PC-3 (cell line): ENCODE measurements around the gene FUT7. TPM values are rescaled to one million over a fixed set of nuclear protein-coding genes. Genes with fewer than 3 reads are reported as not detected.

Experiments used
- ATAC-seq: fragments of 200-7000 bp; cut with Tn5 transposase; 2 replicates; pipeline ENCODE4 v1.9.1; 2020; ENCODE audit warnings: mild to moderate bottlenecking, moderate library complexity
- BruUV-seq: library from RNA; stranded (reverse); fragments of 400-500 nt; replicated peaks from 2 replicates; lab custom pipeline; 2021; lab: Mats Ljungman, UMichigan
- CTCF ChIA-PET: fragments of 300-600 bp; sonication (Branson Sonifier 250); formaldehyde crosslinking; loops from one replicate; lab custom pipeline; 2022; ENCODE audit warnings: antibody characterized with exemption; lab: Charles Lee
- POLR2A ChIA-PET: fragments of 300-600 bp; sonication (Branson Sonifier 250); formaldehyde crosslinking; loops from one replicate; lab custom pipeline; 2022; ENCODE audit warnings: antibody characterized with exemption; ENCODE audit not compliant: unreplicated experiment; lab: Charles Lee
- DNase-seq: peaks from one replicate; pipeline ENCODE4 v3.0.0-alpha.2; 2015
- H2AFZ ChIP-seq: fragments of 300-600 bp; sonication (generic); 2 replicates; pipeline ENCODE4 v1.6.0; 2016; ENCODE audit warnings: antibody characterized with exemption, low read length
- H3F3A ChIP-seq: fragments of 300-600 bp; sonication (generic); one replicate; pipeline ENCODE4 v1.6.0; 2017; ENCODE audit warnings: antibody characterized with exemption, low read length, control low read depth, mild to moderate bottlenecking; ENCODE audit not compliant: unreplicated experiment
- H3K27ac ChIP-seq: fragments of 300-600 bp; sonication (generic); 2 replicates; pipeline ENCODE4 v1.5.1; 2016; ENCODE audit warnings: mild to moderate bottlenecking, low read length
- H3K27me3 ChIP-seq: fragments of 300-600 bp; sonication (generic); 2 replicates; pipeline ENCODE4 v1.6.1; 2016; ENCODE audit warnings: low read length, mixed read lengths
- H3K36me3 ChIP-seq: fragments of 300-600 bp; sonication (generic); 2 replicates; pipeline ENCODE4 v1.6.1; 2016; ENCODE audit warnings: low read depth, mixed run types, low read length, mixed read lengths
- H3K4me1 ChIP-seq: fragments of 300-600 bp; sonication (generic); 2 replicates; pipeline ENCODE4 v1.5.1; 2016; ENCODE audit warnings: low read length; ENCODE audit not compliant: insufficient read depth
- H3K4me2 ChIP-seq: fragments of 300-600 bp; sonication (generic); 2 replicates; pipeline ENCODE4 v1.6.0; 2016; ENCODE audit warnings: low read length
- H3K4me3 ChIP-seq: fragments of 300-600 bp; sonication (generic); 2 replicates; pipeline ENCODE4 v1.5.1; 2016; ENCODE audit warnings: mild to moderate bottlenecking, low read length, mixed read lengths
- H3K79me2 ChIP-seq: fragments of 300-600 bp; sonication (generic); 2 replicates; pipeline ENCODE4 v1.6.1; 2017; ENCODE audit warnings: low read length, mixed read lengths
- H3K9ac ChIP-seq: fragments of 300-600 bp; sonication (generic); 2 replicates; pipeline ENCODE4 v1.6.0; 2016; ENCODE audit warnings: mild to moderate bottlenecking, low read length
- H3K9me2 ChIP-seq: fragments of 300-600 bp; sonication (generic); replicated peaks from 2 replicates; pipeline ENCODE4 v1.6.1; 2016; ENCODE audit warnings: mixed run types, low read length, mixed read lengths
- H3K9me3 ChIP-seq: fragments of 300-600 bp; sonication (generic); 2 replicates; pipeline ENCODE4 v1.6.1; 2016; ENCODE audit warnings: low read length, mixed read lengths
- H4K20me1 ChIP-seq: fragments of 300-600 bp; sonication (generic); 2 replicates; pipeline ENCODE4 v1.6.1; 2016; ENCODE audit warnings: low read length, mixed read lengths
- EZH2 ChIP-seq: fragments of 300-600 bp; sonication (generic); IDR thresholded peaks from one replicate; pipeline ENCODE4 v1.6.1; 2017; ENCODE audit warnings: antibody characterized with exemption, mild to moderate bottlenecking, low read length; ENCODE audit not compliant: unreplicated experiment
- EZH2phosphoT487 ChIP-seq: fragments of 300-600 bp; sonication (generic); IDR thresholded peaks from 2 replicates; pipeline ENCODE4 v1.6.1; 2018; ENCODE audit warnings: mild to moderate bottlenecking, antibody characterized with exemption, low read length, borderline replicate concordance
- intact Hi-C: fragments of 100-400 bp; cut with micrococcal nuclease; formaldehyde crosslinking; loops from 2 replicates; pipeline ENCODE4 v1.9.0; 2023
- total RNA-seq: library from RNA; depleted of rRNA; stranded (reverse); fragments of >200 nt; gene quantifications from 2 replicates; pipeline ENCODE4 v1.2.3, GENCODE V29; 2014
- TF ChIP-seq, protein P1 (sequence below): fragments of 300-600 bp; sonication (generic); conservative IDR thresholded peaks from 2 replicates; pipeline ENCODE4 v1.5.1; 2017; ENCODE audit warnings: antibody characterized with exemption, low read depth, mild to moderate bottlenecking, low read length

The FUT7 gene
- total RNA-seq, 1 experiment from 2014 or later = not detected

DNA sequence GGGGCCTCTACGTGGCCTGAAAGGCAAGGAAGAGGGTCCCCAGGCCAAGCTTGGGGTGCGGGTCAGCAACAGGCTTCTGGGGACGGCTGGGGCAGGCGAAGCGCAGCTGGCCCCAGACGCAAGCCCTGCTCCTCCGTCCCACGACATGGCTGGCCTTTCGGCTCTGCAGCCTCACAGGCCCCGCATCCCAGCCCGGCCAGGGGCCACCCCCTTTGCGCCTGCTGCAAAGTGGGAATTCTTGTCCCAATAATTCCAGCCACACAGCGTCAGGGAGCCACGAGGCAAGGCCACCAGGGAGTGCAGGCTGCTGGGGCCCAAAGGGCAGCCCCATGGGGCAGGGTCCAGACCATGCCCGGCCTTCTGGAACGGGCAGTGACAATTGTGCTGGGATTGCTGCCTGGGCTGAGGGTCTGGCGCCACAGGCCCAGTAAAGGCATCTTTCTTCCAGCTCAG is 23.1 kb upstream of the FUT7 start:
- DNase-seq = no peak
- TF ChIP-seq EZH2 (no peak), EZH2phosphoT487 (no peak)
- TF ChIP-seq, protein P1, sequence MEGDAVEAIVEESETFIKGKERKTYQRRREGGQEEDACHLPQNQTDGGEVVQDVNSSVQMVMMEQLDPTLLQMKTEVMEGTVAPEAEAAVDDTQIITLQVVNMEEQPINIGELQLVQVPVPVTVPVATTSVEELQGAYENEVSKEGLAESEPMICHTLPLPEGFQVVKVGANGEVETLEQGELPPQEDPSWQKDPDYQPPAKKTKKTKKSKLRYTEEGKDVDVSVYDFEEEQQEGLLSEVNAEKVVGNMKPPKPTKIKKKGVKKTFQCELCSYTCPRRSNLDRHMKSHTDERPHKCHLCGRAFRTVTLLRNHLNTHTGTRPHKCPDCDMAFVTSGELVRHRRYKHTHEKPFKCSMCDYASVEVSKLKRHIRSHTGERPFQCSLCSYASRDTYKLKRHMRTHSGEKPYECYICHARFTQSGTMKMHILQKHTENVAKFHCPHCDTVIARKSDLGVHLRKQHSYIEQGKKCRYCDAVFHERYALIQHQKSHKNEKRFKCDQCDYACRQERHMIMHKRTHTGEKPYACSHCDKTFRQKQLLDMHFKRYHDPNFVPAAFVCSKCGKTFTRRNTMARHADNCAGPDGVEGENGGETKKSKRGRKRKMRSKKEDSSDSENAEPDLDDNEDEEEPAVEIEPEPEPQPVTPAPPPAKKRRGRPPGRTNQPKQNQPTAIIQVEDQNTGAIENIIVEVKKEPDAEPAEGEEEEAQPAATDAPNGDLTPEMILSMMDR = no peak
- no peaks in the 10 kb centered on the region for H3K79me2 ChIP-seq
- no peaks in the 10 kb centered on the region for H3K27me3 ChIP-seq
- no TSS peak for BruUV-seq
- H4K20me1 ChIP-seq = no peaks in the 10 kb centered on the region
- H3F3A ChIP-seq = no peaks in the 10 kb centered on the region
- H3K9me2 ChIP-seq = no peaks in the 10 kb centered on the region
- H2AFZ ChIP-seq = no peak overlapping the region
- no peak overlapping the region for H3K27ac ChIP-seq
- no peak overlapping the region for H3K9ac ChIP-seq
- peaks cover 24% of the 10 kb centered on the region for H3K4me1 ChIP-seq
- peak overlapping the region; percentile 92 for H3K4me2 ChIP-seq
- POLR2A ChIA-PET = interaction anchor here (0.7 kb wide), 1 partner anchor 294 kb away, joined by 3 read pairs; no protein-coding TSS in a partner anchor
- intact Hi-C loops = no loop called here
- H3K9me3 ChIP-seq = no peaks in the 10 kb centered on the region
- H3K4me3 ChIP-seq = no peak overlapping the region
- no peak for ATAC-seq
- CTCF ChIA-PET = interaction anchor here (1.8 kb wide), 1 partner anchor 8 kb away, joined by 7 read pairs; no protein-coding TSS in a partner anchor
- H3K36me3 ChIP-seq = no peaks in the 10 kb centered on the region

DNA sequence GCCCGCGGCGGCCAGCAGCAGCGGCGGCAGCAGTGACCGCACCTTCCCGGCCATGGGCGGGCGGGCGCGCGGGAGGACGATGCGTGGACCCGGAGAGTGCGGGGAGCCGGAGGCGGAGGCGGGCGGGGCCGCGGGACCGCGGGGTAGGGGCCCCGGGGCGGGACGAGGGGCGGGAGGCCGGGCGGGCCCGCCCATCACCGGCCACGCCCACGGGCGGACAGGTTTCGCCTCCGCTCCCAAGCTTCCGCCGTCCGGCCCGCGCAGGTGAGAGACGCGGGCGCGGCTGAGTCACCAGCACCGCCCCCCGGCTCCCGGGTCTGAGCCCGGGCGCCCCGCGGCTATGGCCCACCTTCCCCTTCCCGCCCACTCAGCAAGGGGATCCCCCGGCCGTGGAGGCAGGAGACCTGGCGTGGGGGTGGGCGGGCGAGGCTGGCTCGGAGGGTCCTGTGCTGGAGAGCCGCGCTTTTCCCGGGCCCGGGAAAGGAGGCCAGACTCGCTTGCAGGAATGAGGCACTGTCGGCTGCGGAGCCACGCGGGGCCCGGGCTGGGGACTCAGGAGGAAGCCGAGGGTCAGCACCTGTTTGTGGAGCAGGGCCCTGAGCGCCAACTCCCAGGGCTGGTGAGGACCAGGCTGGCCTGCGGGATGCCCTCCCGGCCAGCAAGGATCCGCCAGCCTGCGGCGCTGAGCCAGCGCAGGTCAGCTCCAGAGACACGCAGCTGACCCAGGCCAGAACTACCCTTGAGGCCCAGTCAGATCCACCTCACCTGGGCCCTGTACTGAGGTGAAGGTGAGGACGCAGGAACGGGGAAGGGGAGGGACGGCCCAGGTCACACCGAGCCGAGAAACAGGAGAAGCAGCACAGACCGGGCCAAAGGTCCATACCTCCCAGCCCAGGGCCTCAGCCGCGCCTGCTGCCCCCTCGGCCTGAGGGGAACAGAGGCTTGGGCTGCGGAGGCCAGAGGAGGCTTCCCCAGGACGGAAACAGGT is 22.4 kb upstream of the FUT7 start, which contains the start of gene ENTPD2:
Gene ENTPD2 (minus strand): TSS at position 118 of the 988 bp plus-strand sequence. CDS start 64 bp downstream, at position 54.
- Histone ChIP-seq H3K27ac (no peak within 1 kb of the TSS), H2AFZ (peak within 1 kb of the TSS; percentile 72), H3K4me3 (peak within 1 kb of the TSS; percentile 67), H3K9me3 (no peaks in the 10 kb centered on the region), H3K4me1 (peaks cover 24% of the 10 kb centered on the region), H3K79me2 (no peaks in the 10 kb centered on the region), H3K9ac (peak within 1 kb of the TSS; percentile 48), H3K4me2 (peak within 1 kb of the TSS; percentile 92), H3F3A (no peaks in the 10 kb centered on the region), H3K9me2 (no peaks in the 10 kb centered on the region), H3K27me3 (no peaks in the 10 kb centered on the region), H4K20me1 (no peaks in the 10 kb centered on the region), H3K36me3 (no peaks in the 10 kb centered on the region)
- DNase-seq = peak; percentile 79
- ATAC-seq = peak; percentile 37
- ChIA-PET CTCF (no interaction called here), POLR2A (interaction anchor here (0.7 kb wide), 1 partner anchor 293 kb away, joined by 3 read pairs; no protein-coding TSS in a partner anchor)
- TF ChIP-seq EZH2 = no peak
- no peak for TF ChIP-seq EZH2phosphoT487
- TF ChIP-seq, protein P1 = no peak
- BruUV-seq = no TSS peak
- intact Hi-C loops = no loop called here
